Adipose tissue (tissue), 3 donors: ENCODE data around the gene LARGE1. TPM values are rescaled to one million over a fixed set of nuclear protein-coding genes. Genes with fewer than 3 reads are reported as not detected.

Experiments used
- H3K27ac ChIP-seq: one replicate; pipeline ENCODE4 v1.5.1; 2013; ENCODE audit warnings: low read depth, low read length
- WGBS, 3 donors: extraction: QIAGEN DNeasy Blood & Tissue Kit; methylation state at CpG; one replicate each; pipeline ENCODE4 v1.1.7; 2013; 5-methylcytosine and 5-hydroxymethylcytosine counted together
- polyA plus RNA-seq, 3 donors: library from polyadenylated mRNA; stranded (reverse); fragments of 200-250 nt; gene quantifications; one replicate each; pipeline ENCODE4 v1.2.3, GENCODE V29; 2013
- donor health status: healthy with polysubstance abuse.
- donor health status: Bipolar disorder and iron deficiency.
- donor health status: healthy.

Gene LARGE1
- polyA plus RNA-seq, 3 donors = 4.0 to 7.9 (median 7.7) TPM

GRCh38 chr22:33519071-33519973 lies 401.0 kb downstream of the LARGE1 start:
- 37 to 61% (median 40%) methylated on average over 13 of the region's 13 CpGs for WGBS, 3 donors

GRCh38 chr22:33518405-33518804 lies 401.9 kb downstream of the LARGE1 start:
- H3K27ac ChIP-seq = no peak overlapping the region
- 95 to 97% (median 96%) methylated on average over 7 of the region's 7 CpGs for WGBS, 3 donors

More at GRCh38 chr22:33519071-33519973, 401.0 kb downstream of the LARGE1 start:
- no peak overlapping the region for H3K27ac ChIP-seq

- H3K27ac ChIP-seq = no peak overlapping the region
- 56 to 85% (median 80%) methylated on average over 8 of the region's 8 CpGs for WGBS, 3 donors
Measured at GRCh38 chr22:33515795-33516194, 404.5 kb downstream of the LARGE1 start.

- WGBS, 3 donors = 59 to 78% (median 64%) methylated on average over 7 of the region's 7 CpGs
- H3K27ac ChIP-seq = no peak overlapping the region
Measured at GRCh38 chr22:33513388-33514338, 406.6 kb downstream of the LARGE1 start.

GRCh38 chr22:33512908-33513307 lies 407.4 kb downstream of the LARGE1 start:
- 51 to 61% (median 60%) methylated on average over 3 of the region's 3 CpGs for whole genome bisulfite sequencing, 3 donors
- no peak overlapping the region for H3K27ac ChIP-seq

- no peak overlapping the region for H3K27ac ChIP-seq
- WGBS, 3 donors = 92 to 93% (median 92%) methylated on average over 6 of the region's 6 CpGs
Measured at GRCh38 chr22:33510429-33510904, 409.8 kb downstream of the LARGE1 start.

- 80 to 89% (median 88%) methylated on average over 7 of the region's 7 CpGs for WGBS, 3 donors
Measured at GRCh38 chr22:33504941-33505625, 415.2 kb downstream of the LARGE1 start.

GRCh38 chr22:33496112-33496511 lies 424.2 kb downstream of the LARGE1 start:
- 64 to 87% (median 85%) methylated on average over 5 of the region's 5 CpGs for WGBS, 3 donors
- no peak overlapping the region for H3K27ac ChIP-seq

More at GRCh38 chr22:33504941-33505625, 415.2 kb downstream of the LARGE1 start:
- no peak overlapping the region for H3K27ac ChIP-seq

GRCh38 chr22:33493476-33494205 lies 426.6 kb downstream of the LARGE1 start:
- no peak overlapping the region for H3K27ac ChIP-seq
- 82 to 87% (median 86%) methylated on average over 4 of the region's 4 CpGs for WGBS, 3 donors

- no peak overlapping the region for H3K27ac ChIP-seq
- 13 to 39% (median 26%) methylated on average over 4 of the region's 4 CpGs for WGBS, 3 donors
Measured at GRCh38 chr22:33492210-33492651, 428.0 kb downstream of the LARGE1 start.

GRCh38 chr22:33487041-33487716 lies 433.1 kb downstream of the LARGE1 start:
- 86 to 90% (median 88%) methylated on average over 6 of the region's 6 CpGs for whole genome bisulfite sequencing, 3 donors

GRCh38 chr22:33481550-33481949 lies 438.7 kb downstream of the LARGE1 start:
- WGBS, 3 donors = 57 to 91% (median 87%) methylated on average over 5 of the region's 5 CpGs
- no peak overlapping the region for H3K27ac ChIP-seq

More at GRCh38 chr22:33487041-33487716, 433.1 kb downstream of the LARGE1 start:
- H3K27ac ChIP-seq = no peak overlapping the region

GRCh38 chr22:33477120-33478111 lies 442.9 kb downstream of the LARGE1 start:
- 81 to 85% (median 82%) methylated on average over 13 of the region's 13 CpGs for WGBS, 3 donors
- no peak overlapping the region for H3K27ac ChIP-seq

- 87 to 91% (median 88%) methylated on average over 13 of the region's 13 CpGs for WGBS, 3 donors
- no peak overlapping the region for H3K27ac ChIP-seq
Measured at GRCh38 chr22:33476716-33477115, 443.6 kb downstream of the LARGE1 start.

- H3K27ac ChIP-seq = no peak overlapping the region
- 75 to 90% (median 89%) methylated on average over 4 of the region's 4 CpGs for WGBS, 3 donors
Measured at GRCh38 chr22:33476206-33476605, 444.1 kb downstream of the LARGE1 start.

- WGBS, 3 donors = 73 to 83% (median 76%) methylated on average over 1 of the region's 1 CpG
- no peak overlapping the region for H3K27ac ChIP-seq
Measured at GRCh38 chr22:33474587-33474986, 445.7 kb downstream of the LARGE1 start.
